Dermis microvascular lymphatic vessel endothelial cell (primary cell): ENCODE data around the gene IGSF21. TPM values are rescaled to one million over a fixed set of nuclear protein-coding genes. Genes with fewer than 3 reads are reported as not detected.

Experiments used
- DNase-seq, 2 donors: peaks; one replicate each; pipeline versions ENCODE4 v3.0.0 to v3.0.0-alpha.2; 2010; ENCODE audit warnings: low read depth in 2 of 2
- total RNA-seq: library from RNA; depleted of rRNA; stranded (reverse); fragments of >200 nt; gene quantifications from 2 replicates; pipeline ENCODE4 v1.2.1, GENCODE V29; 2014

Gene IGSF21
- total RNA-seq, 1 donor from 2014 or later, result not detected

DNA sequence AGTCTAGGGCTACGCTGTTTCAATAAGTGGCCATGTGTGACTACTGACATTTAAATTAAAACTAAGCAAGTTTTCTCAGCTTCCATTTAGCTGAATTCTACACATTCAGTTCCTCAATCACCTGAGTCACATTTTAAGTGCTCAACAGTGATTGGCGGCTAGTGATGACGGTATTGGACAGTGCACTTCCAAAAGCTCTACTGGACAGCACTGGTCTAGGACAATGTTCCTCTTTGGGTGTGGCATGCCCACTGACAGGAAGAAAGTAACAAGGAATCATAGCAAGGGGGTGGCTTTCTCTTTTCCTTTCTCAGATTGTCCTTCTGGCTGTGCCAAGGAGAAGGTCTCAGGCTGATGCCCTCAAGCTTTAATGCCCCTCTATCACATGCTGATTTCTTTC is 11.7 kb downstream of the IGSF21 start:
- no peak for DNase-seq

DNA sequence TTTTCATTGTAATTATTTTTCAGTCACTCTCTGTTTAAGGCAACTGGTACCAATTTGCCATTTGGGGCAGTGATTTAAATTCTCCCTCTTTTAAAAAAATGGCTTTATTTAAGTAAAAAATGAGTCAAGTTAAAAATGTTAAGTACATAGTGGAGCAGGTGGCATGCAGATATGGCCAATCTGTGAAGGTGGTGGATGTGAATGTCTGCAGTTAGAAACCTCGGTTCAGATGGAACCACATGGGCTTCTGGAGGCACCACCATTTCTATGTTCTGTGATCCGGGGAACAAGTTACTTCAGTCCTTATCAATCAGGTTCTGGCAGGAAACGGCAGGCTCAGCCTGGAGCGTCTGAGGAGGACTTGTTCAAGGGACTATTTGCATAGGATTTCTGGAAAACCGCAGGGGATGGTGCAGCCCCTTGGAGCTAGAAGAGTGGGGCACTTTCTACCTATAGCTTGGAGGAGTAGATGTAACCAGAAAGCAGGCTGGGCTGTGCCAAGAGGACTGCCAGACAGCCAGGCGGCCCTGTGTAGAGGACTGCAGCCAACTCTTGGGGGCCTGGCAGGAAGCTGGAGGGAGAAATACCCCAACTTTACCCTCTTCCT is 12.3 kb downstream of the IGSF21 start:
- no peak for DNase-seq

DNA sequence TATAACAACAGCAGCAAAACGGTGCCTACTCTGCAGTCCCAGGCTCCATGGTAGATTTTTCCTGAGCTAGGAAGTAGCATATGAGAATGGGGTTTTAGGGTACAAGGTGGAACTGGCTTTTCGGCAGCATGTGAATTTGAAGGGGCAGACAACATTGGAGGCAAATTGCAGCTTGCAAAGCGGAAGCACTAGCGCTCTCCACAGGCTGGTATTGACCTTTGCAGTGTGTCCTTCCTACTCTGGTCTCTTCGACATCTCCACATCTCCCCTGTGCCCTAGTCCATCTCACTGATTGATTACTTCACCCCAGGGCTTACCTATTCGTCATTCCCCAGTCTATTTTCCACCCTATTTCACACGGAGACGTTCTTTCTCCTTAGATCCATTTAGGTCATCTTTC is 13.0 kb downstream of the IGSF21 start:
- DNase-seq, result no peak

DNA sequence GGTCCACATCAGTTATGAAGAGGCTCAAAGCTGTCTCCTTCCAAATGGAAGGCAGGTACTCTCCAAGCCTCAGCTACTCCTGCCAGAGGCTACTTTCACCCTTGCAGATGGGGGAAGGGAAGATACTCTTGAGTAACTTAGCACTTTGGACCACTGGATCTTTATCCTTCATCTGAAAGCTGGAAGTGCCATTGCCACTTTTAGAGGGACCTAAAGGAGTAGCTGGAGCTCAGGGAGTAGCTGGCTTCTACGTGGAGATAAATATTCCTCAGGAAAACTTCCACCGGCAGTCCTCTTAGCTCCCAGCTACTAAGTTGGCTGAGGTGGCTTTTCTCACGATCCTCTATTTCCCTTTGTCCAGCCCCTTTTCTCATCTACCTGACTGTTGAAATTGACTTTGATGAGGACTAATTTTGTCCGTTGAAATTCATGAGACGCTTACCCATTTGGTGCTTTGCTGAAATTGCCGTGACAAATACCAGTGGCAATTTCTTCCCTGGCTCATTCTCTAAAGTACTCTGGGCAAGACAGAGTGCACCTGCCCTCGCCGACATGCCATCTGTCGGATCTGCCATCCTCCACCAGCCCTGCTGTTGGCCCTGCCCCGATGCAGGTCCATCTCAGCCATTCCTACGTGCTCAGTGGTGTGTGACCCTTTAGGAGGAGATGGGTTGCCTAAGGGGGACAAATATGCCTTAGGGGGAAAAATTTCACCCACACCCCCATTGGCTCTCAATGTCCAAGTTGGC is 13.6 kb downstream of the IGSF21 start:
- DNase-seq, result no peak

DNA sequence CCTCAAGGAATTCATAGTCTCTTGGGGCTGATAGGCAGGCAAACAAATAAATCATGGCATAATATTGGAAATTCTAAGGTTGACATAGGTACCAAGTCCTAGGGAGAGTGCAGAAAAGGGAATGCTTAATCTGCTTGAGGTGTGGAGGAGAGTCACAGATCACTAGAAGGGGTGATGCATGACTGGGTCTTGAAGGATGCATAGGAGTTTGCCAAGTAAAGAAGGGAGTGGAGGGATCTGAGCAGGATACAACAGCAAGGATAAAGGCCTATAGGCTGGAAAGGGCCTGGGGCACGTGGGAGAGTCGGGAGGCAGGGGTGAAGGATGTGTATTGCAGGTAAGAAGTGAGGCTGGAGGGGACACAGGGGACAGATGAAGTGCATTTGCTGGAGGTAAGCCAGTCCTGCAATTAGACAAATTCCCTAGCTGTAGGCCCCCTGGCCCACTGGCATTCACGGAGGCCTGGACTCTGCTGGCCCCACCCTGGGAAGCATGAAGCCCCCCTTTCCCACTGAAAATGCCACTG is 15.9 kb downstream of the IGSF21 start:
- no peak for DNase-seq

DNA sequence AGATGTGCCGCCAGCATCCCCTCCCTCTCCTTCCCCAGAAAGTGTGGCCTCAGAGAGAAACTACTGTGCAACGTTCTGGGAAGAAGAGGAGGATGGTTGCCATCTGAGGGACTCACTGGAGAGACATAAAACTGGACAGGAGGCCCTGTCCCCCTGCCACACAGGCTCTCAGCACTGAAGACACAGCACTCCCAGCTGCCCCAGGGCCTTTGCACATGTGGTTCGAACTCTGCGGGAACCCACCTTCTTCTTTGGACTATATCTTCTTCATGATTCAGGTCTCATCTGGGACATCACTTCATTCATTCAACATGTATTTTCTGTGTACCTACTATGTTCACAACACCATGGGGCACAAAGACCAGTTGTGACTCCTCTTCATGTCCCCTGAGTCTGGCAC is 17.4 kb downstream of the IGSF21 start:
- DNase-seq, result no peak

DNA sequence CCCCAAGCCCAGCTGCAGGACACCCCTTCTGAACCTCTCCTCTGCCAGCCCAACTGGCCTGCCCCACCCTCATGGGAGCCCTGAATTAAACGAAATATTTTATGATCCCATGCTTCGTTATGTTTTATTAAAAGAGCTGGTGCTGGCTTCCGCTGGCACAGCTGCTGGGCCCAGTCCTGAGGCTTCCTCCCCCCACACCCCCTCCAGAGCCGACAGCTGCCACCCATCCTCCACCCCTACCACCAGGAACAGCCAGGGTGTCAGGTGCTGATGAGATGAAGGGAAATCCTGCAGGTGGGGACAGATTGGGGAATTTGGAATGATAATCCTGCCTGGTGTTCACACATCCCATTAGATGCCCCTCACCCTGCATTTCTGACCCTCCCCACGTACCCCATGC is 19.0 kb downstream of the IGSF21 start:
- no peak for DNase-seq

DNA sequence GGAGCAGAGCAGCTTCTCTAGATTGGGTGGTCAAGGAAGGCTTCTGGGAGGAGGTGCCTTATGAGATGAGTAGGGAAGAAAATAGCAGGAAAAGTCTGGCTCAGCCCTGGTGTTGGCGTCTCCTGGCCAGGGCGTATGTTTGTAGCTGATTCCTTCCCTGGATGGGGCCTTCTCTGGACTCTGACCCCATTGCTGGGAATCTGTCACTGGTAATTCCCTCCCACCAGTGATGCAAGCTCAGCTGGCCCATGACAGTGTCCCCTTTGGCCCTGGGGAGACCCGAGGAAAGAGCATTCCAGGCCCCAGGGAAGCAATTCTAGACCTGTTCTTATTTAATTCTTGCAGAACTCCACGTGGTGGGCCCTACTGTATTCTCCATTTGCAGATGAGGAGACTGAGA is 20.7 kb downstream of the IGSF21 start:
- DNase-seq, result no peak

DNA sequence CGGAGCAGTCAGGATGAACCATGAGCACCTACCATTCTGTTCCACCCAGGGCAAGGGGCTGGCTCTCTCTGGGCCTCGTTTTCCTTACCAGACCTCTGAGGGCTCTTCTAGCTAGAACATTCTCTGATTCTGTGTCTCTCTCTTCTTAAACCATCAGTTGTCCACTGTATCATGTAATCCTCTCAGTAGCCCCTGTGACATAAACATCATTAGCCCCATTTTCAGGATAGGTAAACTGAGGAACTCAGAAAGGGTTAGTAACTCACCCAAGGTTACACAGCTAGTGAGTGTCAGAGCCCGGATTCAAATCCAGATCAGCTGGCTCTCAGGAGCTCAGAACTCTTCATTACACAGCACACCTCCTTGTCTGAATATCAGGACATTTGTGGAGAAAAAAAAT is 22.8 kb downstream of the IGSF21 start:
- no peak for DNase-seq

DNA sequence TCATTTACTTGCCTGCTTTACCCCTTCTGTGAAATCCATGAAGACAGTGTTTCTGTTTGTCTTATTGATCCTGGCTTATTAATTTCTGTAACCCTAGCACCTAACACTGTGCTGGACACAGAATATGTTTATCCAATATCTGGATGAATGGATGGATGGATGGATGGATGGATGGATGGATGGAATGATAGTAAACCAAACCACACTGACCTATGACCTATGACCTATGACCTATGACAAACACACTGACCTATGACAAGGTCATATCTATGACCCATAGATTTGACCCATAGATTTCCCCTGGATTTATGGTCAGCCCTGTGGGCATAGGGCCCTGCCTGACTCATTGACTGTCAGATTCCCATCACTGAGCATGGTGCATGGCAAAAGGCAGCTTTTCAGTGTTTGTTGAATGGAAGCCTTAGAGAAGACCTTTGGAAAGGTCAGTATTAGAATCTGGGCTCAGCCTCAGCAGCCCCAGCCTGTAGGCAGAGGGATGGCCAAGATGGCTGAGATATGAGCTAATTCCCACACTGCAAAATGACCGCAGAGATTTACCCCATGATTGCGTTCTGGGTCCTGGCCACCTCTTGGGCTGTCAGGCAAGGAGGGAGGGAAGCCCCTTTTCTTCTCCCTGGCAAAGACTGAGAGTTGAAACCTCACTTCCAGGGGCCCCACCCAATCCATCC is 24.6 kb downstream of the IGSF21 start:
- DNase-seq, result no peak

DNA sequence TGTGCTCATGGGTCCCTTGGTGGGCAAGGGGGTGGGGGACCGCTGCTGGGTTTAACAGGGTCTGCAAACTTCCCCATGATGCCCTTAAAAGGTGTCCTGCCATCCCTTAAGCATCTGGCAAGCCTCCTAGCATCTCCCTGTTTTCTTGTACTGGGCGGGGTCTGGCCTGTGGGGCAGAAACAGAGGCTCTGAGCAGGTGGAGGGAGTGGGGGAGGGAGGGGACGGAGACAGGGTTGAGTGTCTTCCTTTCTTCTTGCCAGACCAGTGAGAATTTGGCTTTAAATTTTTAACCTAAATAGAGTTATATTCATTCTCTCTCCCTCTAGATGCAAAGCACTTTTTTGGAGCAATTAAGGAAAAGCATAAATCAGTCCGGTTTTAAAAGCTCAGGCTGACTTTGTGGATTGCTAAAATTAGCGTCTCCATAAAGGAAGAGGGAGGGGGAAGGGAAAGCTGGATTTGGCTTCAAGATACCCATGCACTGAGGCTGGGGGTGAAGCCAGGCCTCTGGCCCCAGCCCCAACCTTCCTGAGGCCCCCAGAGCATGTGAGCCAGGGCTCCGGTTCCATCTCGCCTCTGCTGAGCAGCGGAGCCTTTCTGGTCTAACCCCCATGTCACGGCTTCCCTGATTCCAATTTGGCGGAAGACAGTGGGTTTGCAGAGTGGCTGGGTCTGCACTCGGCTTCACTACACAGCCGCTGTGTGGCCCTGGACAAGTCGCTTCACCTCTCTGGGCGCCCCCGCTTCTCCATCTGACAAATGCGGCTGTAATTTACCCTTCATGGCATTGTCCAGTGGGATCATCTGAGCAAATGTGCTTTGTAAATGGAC is 25.3 kb downstream of the IGSF21 start:
- DNase-seq, result no peak

DNA sequence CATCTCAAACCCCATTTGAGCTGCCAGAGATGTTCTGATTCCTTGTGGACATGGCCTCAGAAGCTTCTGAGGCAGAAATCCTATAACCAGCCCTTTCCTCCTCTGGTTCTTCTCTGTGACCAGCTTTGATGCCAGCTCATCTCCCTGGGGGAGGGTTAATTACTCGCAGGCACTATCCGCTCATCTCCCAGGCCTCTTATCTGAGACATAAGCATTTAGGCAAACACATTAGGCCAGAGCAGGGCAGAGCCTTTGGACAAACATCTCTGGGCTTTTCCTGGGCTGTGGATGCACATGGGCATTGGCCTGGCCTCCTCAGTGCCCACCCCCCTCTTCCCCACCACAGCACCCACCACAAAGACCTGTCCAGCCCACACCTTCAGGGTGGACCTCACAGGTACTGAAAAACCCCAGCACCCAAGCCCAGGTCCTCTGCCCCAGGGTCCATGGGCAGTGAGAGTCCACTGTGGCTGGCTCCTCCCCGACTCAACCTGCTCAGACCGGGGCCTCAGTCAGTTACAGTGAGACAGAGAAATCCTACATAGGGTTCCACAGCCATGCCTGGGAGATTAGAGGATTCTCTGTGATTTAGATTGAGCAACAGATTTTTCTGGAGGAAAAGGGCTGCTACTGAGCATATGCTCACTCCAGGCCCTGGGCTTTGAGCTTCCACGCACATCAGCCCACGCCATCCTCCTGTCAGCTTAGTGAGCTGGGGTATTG is 26.9 kb downstream of the IGSF21 start:
- no peak for DNase-seq

DNA sequence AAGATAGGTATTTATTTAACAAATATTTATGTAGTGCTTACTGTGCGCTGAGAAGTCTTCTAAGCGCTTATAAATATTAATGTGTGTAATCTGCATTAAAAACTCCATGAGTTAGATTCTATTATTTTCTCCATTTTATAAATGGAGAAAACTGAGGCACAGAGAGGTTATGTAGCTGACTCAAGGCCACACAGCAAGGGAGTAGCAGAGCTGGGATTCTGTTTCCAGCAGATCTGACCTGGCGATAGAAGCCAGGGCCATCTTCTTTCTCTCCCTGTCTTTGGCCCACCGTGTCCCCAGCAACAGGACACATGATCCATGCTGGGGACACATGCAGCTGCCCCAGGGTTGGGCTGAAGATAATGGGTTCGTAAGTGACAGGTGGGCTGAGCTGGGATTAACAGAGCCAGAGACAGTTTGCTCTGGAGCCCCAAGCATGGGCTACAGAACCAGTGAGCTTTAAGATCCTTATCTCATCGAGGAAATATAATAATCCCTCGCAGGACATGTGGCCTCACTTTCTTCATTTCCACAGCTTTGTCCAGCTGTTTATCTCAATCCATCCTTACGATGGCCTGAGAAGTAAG is 30.3 kb downstream of the IGSF21 start:
- no peak for DNase-seq

DNA sequence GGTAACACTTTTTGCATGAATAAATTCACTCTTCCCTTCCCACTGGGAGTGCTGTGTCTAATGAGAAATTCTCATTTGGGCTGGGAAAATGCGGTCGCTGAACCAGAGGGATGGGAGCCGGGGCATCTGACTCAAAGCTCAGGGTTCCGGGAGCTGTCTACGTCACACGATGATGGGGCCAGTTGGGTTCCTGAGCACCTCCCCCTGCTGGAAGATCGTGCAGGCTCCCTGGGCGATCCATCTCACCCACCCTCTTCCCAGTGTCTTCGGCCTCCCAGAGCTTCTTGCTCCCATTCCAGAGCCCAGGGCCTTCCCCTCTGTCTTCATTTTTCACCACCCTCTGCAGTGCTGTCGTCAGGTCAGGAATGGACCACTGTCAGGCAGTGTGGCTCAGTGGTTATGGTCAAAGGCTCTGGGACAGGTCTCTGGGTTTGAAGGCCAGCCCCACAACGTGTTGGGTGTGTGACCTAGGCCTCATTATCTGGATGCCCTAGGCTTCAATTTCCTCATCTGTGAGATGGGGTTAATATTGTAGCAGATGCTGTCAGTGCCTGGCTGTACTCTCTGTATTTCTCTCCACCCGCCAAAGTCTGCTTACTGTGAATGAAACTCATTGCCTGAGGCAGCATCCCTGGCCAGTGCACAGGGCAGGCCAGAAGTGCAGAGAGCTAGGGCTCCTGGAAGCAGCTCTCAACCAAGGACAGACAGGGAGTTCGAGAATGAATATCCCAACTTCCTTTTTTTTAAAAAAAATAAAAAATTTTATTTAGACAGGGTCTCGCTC is 31.8 kb downstream of the IGSF21 start:
- no peak for DNase-seq

DNA sequence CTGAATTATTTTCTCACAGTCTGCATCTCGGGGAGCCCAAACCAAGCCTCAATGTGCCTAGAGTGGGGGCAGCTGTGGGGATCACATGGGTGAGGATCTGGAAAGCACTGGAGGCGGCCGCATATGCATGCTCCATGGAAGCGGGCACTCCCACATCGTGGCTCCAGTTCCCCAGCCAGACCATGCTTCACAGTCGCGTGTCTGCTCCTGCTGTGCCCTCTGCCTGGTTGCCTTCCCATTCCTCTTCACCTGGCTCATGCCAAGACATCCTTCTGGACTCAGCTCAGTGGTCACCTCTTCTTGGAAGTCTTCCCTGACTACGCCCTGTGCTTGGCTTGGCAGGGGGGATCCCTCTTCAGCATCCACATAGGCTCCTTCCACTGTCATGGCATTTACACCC is 32.8 kb downstream of the IGSF21 start:
- no peak for DNase-seq

DNA sequence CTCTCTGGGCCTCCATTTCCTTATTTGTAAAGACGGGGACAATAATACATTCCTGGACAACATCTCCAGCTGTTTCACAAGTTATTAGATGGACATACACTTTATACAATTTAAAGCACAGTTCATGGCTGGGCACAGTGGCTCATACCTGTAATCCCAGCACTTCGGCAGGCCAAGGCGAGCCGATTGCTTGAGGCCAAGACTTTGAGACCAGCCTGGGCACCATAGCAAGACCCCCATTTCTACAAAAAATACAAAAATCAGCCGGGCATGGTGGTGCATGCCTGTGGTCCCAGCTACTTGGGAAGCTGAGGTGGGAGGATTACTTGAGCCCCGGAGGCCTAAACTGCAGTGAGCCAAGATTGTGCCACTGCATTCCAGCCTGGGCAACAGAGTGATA is 34.1 kb downstream of the IGSF21 start:
- no peak for DNase-seq

DNA sequence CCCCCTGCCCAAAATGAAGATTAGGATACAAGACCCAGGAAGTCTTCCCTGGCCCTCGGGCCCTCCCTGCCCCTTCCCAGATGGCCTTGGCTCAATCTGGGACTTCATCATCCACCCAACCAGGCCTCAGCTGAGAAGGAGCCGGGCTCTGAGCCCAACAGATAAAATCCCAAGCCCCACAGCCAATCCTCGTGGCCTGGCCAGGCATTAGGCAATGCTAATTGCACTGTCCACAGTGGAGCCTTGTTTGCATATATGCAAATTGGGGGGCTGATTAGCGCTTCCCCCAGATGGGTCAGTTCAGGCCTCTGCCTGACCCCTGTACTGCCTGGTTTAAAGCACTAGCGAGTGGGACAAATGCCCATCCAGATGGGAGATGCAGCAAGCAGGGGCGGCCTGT is 34.9 kb downstream of the IGSF21 start:
- no peak for DNase-seq

DNA sequence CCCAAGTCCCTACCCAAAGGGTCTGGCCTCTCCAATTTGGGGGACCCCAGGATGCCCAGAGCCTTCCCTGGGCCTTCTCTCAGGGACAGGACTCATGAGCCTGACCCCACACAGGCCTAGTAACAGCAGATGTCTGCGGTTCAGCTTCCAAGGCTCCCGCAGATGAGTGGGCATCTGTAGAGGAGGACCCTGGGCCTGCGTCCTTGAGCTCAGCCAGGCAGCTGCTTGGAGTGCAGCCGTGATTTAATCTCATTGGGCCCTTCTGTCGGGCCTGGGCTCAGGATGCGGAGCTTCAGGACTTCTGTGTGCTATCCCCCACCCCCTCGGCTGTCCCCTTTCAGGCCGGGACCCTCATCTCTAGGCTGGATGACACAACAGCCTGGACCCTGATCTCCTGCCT is 35.4 kb downstream of the IGSF21 start:
- no peak for DNase-seq

DNA sequence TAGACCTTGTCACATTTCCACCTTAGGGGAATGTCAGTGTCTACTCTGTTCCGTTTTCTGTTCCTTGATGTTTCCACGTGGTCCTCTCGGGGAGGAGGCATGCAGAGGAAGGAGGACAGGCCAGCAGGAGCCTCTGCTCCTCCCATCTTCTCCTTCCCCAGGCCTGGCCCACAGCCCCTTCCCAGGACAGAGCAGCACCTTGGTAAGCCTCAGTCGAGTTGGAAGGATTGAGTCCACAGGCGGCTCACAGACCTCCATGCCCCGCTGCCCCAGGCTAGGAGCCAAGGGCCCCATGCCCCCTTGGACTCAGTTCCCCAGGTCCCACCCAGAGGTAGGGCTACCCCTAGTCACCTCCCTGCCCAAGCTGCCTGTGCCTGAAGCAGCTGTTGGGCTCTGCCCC is 36.5 kb downstream of the IGSF21 start:
- no peak for DNase-seq
